Middle frontal gyrus (tissue), 1 donor: ENCODE results near the gene SLC10A4.

Experiments
- DNase-seq: peaks from one replicate; pipeline ENCODE4 v3.0.0-alpha.2; 2015; ENCODE audit warnings: low spot score; ENCODE audit errors: extremely low spot score

SLC10A4 gene

GRCh38 chr4:48484494-48485168, 1.5 kb downstream of the SLC10A4 start:
- DNase-seq = no peak

- DNase-seq = no peak
These were observed 6.5 kb downstream of the SLC10A4 start for GRCh38 chr4:48489683-48490011.

GRCh38 chr4:48490012-48490679, 7.0 kb downstream of the SLC10A4 start, which contains the start of gene ZAR1:
ZAR1 (plus strand) TSS chr4:48490252; CDS start chr4:48490292, 40 bp downstream.
- no peak for DNase-seq

DNA sequence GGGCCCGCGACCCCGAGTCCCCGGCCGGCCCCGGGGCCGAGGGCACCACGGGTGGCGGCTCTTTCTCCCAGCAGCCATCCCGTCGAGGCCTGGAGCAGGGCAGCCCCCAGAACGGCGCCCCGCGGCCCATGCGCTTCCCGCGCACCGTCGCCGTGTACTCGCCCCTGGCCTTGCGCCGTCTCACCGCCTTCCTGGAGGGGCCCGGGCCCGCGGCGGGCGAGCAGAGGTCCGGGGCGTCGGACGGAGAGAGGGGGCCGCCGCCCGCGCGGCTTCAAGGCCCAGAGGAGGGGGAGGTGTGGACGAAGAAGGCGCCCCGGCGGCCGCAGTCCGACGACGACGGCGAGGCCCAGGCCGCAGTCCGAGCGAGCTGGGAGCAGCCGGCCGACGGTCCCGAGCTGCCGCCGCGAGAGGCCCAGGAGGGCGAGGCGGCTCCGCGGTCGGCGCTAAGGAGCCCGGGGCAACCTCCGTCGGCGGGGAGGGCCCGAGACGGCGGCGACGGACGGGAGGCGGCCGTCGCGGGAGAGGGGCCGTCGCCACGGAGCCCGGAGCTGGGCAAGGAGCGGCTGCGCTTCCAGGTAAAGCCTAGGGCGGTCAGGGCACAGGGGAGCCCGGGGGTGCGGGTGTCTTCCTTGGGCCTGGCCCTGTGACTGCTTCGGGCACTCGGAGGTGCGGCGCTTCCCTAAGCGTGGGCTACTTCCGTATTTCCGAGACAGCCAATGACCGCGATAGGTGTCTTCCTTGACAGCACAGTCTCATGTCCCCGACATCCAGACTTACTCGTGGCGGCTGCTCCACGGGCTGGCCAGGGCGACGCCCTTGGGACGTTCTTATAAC, 7.8 kb downstream of the SLC10A4 start:
- no peak for DNase-seq

DNA sequence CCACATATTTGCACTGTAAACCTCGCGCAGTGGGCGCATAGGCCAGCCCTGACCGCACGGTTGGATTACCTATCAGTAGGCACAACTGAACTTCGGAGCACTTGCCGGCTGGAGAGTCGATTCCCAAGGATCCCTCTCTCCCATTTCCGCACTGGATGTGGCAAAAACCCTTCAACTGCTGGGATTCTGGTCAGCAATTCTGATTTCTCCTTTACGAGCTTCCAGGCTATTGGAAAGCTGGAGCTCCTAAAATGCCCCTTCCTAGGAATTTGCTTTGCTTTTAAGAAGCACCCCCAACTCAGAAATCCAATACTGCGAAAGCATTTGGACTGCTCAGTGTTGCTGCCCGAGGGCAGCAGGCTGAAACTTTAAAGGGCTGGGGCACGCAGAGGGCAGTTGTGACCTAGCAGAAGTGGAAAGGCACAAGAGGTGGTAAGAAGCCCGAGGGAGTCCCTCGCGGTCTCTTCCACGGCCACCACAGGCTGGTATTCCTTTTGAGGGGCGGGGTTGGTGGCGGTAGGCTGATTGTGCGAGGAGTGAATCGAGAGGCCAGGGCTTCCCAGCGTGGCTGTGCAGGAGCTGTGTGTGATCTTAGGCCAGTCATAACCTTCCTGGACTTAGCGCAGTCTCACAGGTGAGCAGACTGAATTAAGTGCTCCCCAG, 8.5 kb downstream of the SLC10A4 start:
- DNase-seq = no peak

GRCh38 chr4:48493452-48494100, 10.4 kb downstream of the SLC10A4 start:
- DNase-seq = no peak

- DNase-seq = no peak
These were observed 12.8 kb downstream of the SLC10A4 start for GRCh38 chr4:48495941-48496340.

DNA sequence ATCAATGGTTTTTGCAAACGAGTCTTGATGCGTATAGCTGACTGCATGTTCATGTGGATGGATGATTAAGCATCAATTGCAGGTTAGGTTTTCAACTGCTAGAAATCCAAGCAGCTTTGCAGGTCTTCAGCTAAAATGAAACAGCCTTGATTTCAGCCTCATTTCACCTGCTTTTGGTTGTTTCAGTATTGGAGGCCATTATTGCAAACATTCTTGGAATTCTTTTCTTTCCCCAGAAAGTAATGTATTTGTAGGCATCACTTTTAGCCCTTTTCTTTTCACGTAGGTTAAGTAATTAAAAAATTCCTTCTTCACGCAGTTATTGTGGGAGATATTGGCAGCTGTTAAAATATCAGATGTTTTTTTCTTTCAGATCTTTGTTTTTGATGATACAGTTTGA, 15.8 kb downstream of the SLC10A4 start:
- DNase-seq = no peak

GRCh38 chr4:48499551-48500066, 16.5 kb downstream of the SLC10A4 start:
- no peak for DNase-seq

- no peak for DNase-seq
These were observed 20.3 kb downstream of the SLC10A4 start for GRCh38 chr4:48503233-48504025.

- DNase-seq = no peak
These were observed 20.8 kb downstream of the SLC10A4 start for GRCh38 chr4:48504026-48504330.

GRCh38 chr4:48504352-48504751, 21.2 kb downstream of the SLC10A4 start:
- no peak for DNase-seq

- no peak for DNase-seq
These were observed 23.6 kb downstream of the SLC10A4 start for GRCh38 chr4:48506716-48507115.

GRCh38 chr4:48509543-48509942, 26.4 kb downstream of the SLC10A4 start:
- no peak for DNase-seq

GRCh38 chr4:48518143-48518542, 35.0 kb downstream of the SLC10A4 start:
- DNase-seq = no peak

GRCh38 chr4:48526406-48526805, 43.3 kb downstream of the SLC10A4 start:
- no peak for DNase-seq

GRCh38 chr4:48538358-48538757, 55.2 kb downstream of the SLC10A4 start:
- DNase-seq = no peak
